Heart right ventricle (tissue), 16 donors: Measurements from ENCODE around the gene KCNJ6. TPM values are rescaled to one million over a fixed set of nuclear protein-coding genes. Genes with fewer than 3 reads are reported as not detected.

Experiments used
- ATAC-seq, 8 donors: fragments of 200-7000 bp; cut with Tn5 transposase; one replicate each; pipeline ENCODE4 v1.9.1; 2020; ENCODE audit warnings: mild to moderate bottlenecking in 8 of 8, moderate library complexity in 8 of 8, moderate number of reproducible peaks in 1 of 8
- DNase-seq, 2 donors: peaks; one replicate each; pipeline ENCODE4 v3.0.0-alpha.2; 2020
- H3K27ac ChIP-seq, 10 donors: fragments of 200-600 bp; sonication (generic) in 2 of 10; one replicate each; pipeline versions ENCODE4 v1.5.0 to v1.8.0; 2020 to 2022; ENCODE audit warnings: mild to moderate bottlenecking in 3 of 10
- H3K27me3 ChIP-seq, 7 donors: fragments of 200-600 bp; one replicate each; pipeline ENCODE4 v1.8.0; 2021 to 2022; ENCODE audit warnings: mild to moderate bottlenecking in 2 of 7
- H3K36me3 ChIP-seq, 9 donors: fragments of 200-600 bp; sonication (generic) in 1 of 9; one replicate each; pipeline versions ENCODE4 v1.5.0 to v1.8.0; 2020 to 2022; ENCODE audit warnings: mild to moderate bottlenecking in 2 of 9
- H3K4me1 ChIP-seq, 9 donors: fragments of 200-600 bp; sonication (generic) in 1 of 9; one replicate each; pipeline versions ENCODE4 v1.5.0 to v1.8.0; 2020 to 2022; ENCODE audit warnings: mild to moderate bottlenecking in 4 of 9
- H3K4me3 ChIP-seq, 10 donors: fragments of 200-600 bp; sonication (generic) in 2 of 10; one replicate each; pipeline versions ENCODE4 v1.5.0 to v1.8.0; 2020 to 2022; ENCODE audit warnings: mild to moderate bottlenecking in 7 of 10, moderate library complexity in 2 of 10
- H3K9me3 ChIP-seq, 11 donors: fragments of 200-600 bp in 10 of 11; sonication (generic) in 2 of 11; one replicate each; pipeline versions ENCODE4 v1.5.0 to v1.8.0; 2013 to 2022; ENCODE audit warnings: mild to moderate bottlenecking in 2 of 11, control low read depth in 1 of 11, moderate library complexity in 1 of 11
- CTCF ChIP-seq, 9 donors: fragments of 200-600 bp; sonication (generic) in 2 of 9; IDR thresholded peaks; one replicate each; pipeline versions ENCODE4 v1.5.0 to v1.8.0; 2021 to 2022; ENCODE audit warnings: antibody characterized with exemption in 9 of 9, mild to moderate bottlenecking in 5 of 9, moderate library complexity in 1 of 9
- WGBS, 2 donors: extraction: QIAGEN DNeasy Blood & Tissue Kit; methylation state at CpG; one replicate each; pipeline ENCODE4 v1.1.7; 2013; ENCODE audit warnings: inconsistent platforms in 1 of 2; 5-methylcytosine and 5-hydroxymethylcytosine counted together
- intact Hi-C, 10 donors: fragments of 100-400 bp; cut with DNase I; formaldehyde crosslinking; loops; one replicate each; pipeline versions ENCODE4 v1.11.1 to v1.14.2; 2022
- polyA plus RNA-seq, 2 donors: library from polyadenylated mRNA; stranded (reverse); fragments of 200-250 nt; gene quantifications; one replicate each; pipeline ENCODE4 v1.2.3, GENCODE V29; 2013
- total RNA-seq, 10 donors: library from RNA; stranded (reverse); fragmentation: NEBNext Ultra II Directional in 3 of 10; extraction: Animal tissue kit (Norgen Biotek cat#: 25700) in 3 of 10; gene quantifications; one replicate each; pipeline versions ENCODE4 v1.2.1 to v1.2.4, GENCODE V29; 2021 to 2023
- donor health status: Arrhythmogenic right ventricular cardiomyopathy.
- donor health status: ischemic (EF 13 %, LVEDD 7.1; RV severe dilation, severe dysfunction).
- donor health status: healthy with polysubstance abuse.
- donor health status: DM: no; HTN: yes; CAD: no.
- donor health status: DM: no; HTN: no; CAD: no.
- donor health status: ischemic (EF 25% LVEDD 6.9; RV normal size, moderate dysfunction).
- donor health status: ischemic (EF 25% LVEDD 5.7; RV mildly dilated, moderate dysfunction).
- donor health status: healthy.
- donor health status: DM: yes; HTN: yes; CAD: no.
- donor health status: Ischemic cardiomyopathy.
- donor health status: ischemic (EF 35%, LVEDD 5.7; RV mildly dilated, moderate dysfunction).
- donor health status: nonischemic (EF 11% LVEDD 7.7; RV severe dilation, severe dysfunction).
- donor health status: DM: yes; HTN: yes; CAD: no.
- donor health status: PGD.
- donor health status: ischemic (EF 29% LVEDD 5.4; RV normal size, mild dysfunction).
- donor health status: nonischemic (EF 23%, LVEDD 6.1; RV moderate dilation, normal function).

KCNJ6 gene
- total and polyA plus RNA-seq, 12 donors, result not detected

GRCh38 chr21:37656899-37657298 is 259.4 kb downstream of the KCNJ6 start:
- no peak for DNase-seq
- peaks cover 0 to 17% (median 14%) of the 10 kb centered on the region in 9 donors for H3K4me1 ChIP-seq
- WGBS, 2 donors, result 83 to 91% methylated on average over 5 of the region's 5 CpGs

GRCh38 chr21:37655611-37656300 is 260.5 kb downstream of the KCNJ6 start:
- ATAC-seq, result no peak
- no peak for TF ChIP-seq CTCF (IDR thresholded peaks at IDR 0.05)
- no peak for DNase-seq
- 87 to 93% methylated on average over 6 of the region's 6 CpGs for WGBS, 2 donors
- Histone ChIP-seq H3K27me3 (peaks cover 0 to 6% (median 0%) of the 10 kb centered on the region in 7 donors), H3K9me3 (no peaks in the 10 kb centered on the region), H3K4me3 (no peak overlapping the region), H3K4me1 (peaks cover 0 to 17% (median 14%) of the 10 kb centered on the region in 9 donors), H3K27ac (no peak overlapping the region), H3K36me3 (no peaks in the 10 kb centered on the region)
- intact Hi-C loops, result no loop called here

More at GRCh38 chr21:37656899-37657298, 259.4 kb downstream of the KCNJ6 start:
- intact Hi-C loops, result no loop called here
- Histone ChIP-seq H3K4me3 (no peak overlapping the region), H3K27me3 (peaks cover 0 to 6% (median 0%) of the 10 kb centered on the region in 7 donors), H3K9me3 (no peaks in the 10 kb centered on the region), H3K36me3 (no peaks in the 10 kb centered on the region), H3K27ac (no peak overlapping the region)
- TF ChIP-seq CTCF (IDR thresholded peaks at IDR 0.05), result no peak
- peak in 1 of 8 donors; percentile 29 for ATAC-seq

GRCh38 chr21:37654596-37654995 is 261.7 kb downstream of the KCNJ6 start:
- H3K27ac ChIP-seq, result no peak overlapping the region
- H3K4me3 ChIP-seq, result no peak overlapping the region
- no peak for ATAC-seq
- peaks cover 0 to 17% (median 14%) of the 10 kb centered on the region in 9 donors for H3K4me1 ChIP-seq
- no peak for DNase-seq
- no peaks in the 10 kb centered on the region for H3K9me3 ChIP-seq
- TF ChIP-seq CTCF (IDR thresholded peaks at IDR 0.05), result no peak
- intact Hi-C loops, result no loop called here
- WGBS, 2 donors, result 94 to 95% methylated on average over 4 of the region's 4 CpGs
- peaks cover 0 to 6% (median 0%) of the 10 kb centered on the region in 7 donors for H3K27me3 ChIP-seq
- H3K36me3 ChIP-seq, result no peaks in the 10 kb centered on the region

GRCh38 chr21:37653201-37653600 is 263.1 kb downstream of the KCNJ6 start:
- intact Hi-C loops, result no loop called here
- Histone ChIP-seq H3K27ac (no peak overlapping the region), H3K9me3 (no peaks in the 10 kb centered on the region), H3K27me3 (peaks cover 0 to 6% (median 0%) of the 10 kb centered on the region in 7 donors), H3K4me3 (no peak overlapping the region), H3K4me1 (peaks cover 0 to 6% (median 3%) of the 10 kb centered on the region in 9 donors), H3K36me3 (no peaks in the 10 kb centered on the region)
- TF ChIP-seq CTCF (IDR thresholded peaks at IDR 0.05), result no peak
- no peak for ATAC-seq
- WGBS, 2 donors, result 82 to 87% methylated on average over 4 of the region's 4 CpGs
- no peak for DNase-seq
